K562 (cell line): ENCODE measurements around the gene BOLA3. TPM values are rescaled to one million over a fixed set of nuclear protein-coding genes. Genes with fewer than 3 reads are reported as not detected.

Experiments
- ATAC-seq: fragments of 200-7000 bp; cut with Tn5 transposase; 3 replicates; pipeline ENCODE4 v1.9.1; 2020; ENCODE audit warnings: moderate library complexity
- BruUV-seq: library from RNA; stranded (reverse); fragments of 400-500 nt; replicated peaks from 2 replicates; lab custom pipeline; 2021; lab: Mats Ljungman, UMichigan
- CTCF ChIA-PET: fragments of 300-600 bp; formaldehyde crosslinking; extraction: SDS; loops from one replicate; lab custom pipeline; 2021; ENCODE audit warnings: low intra/inter-chr PET ratio; lab: Yijun Ruan, JAX
- POLR2A ChIA-PET: fragments of 300-600, 350-650 bp; sonication (Branson Sonifier 250); formaldehyde crosslinking; extraction: SDS; loops from one replicate; lab custom pipeline; 2021; ENCODE audit warnings: antibody characterized with exemption, inconsistent platforms; lab: Yijun Ruan, JAX
- DNase-seq, 4 experiments: peaks; one replicate each; pipeline versions ENCODE4 v3.0.0 to v3.0.0-alpha.2; 2011 to 2018; ENCODE audit warnings: low spot score in 3 of 4, mixed read lengths in 3 of 4; ENCODE audit errors: extremely low read depth in 1 of 4
- FAIRE-seq: peaks from 2 replicates; lab custom pipeline; 2011; peaks lifted over from hg19 to GRCh38; lab: Jason Lieb, UNC
- H2AFZ ChIP-seq: 2 replicates; pipeline ENCODE4 v1.6.0; 2011; ENCODE audit warnings: low read depth, low read length, control low read depth, inconsistent platforms
- H3K27ac ChIP-seq: fragments of 200-600 bp; 3 replicates; pipeline ENCODE4 v1.8.0; 2011; ENCODE audit warnings: low read depth, mild to moderate bottlenecking, control low read depth, inconsistent platforms, low read length, moderate library complexity, mixed read lengths; ENCODE audit errors: extremely low read depth
- H3K27me3 ChIP-seq, 2 experiments: fragments of 300-600 bp in 1 of 2; 2 replicates in 1 of 2; 3 replicates in 1 of 2; pipeline versions ENCODE4 v1.6.0 to v1.8.0; 2011; ENCODE audit warnings: inconsistent platforms in 2 of 2, low read length in 2 of 2, mild to moderate bottlenecking in 1 of 2, mixed read lengths in 1 of 2, moderate library complexity in 1 of 2; ENCODE audit not compliant: control insufficient read depth in 2 of 2, insufficient read depth in 2 of 2
- H3K36me3 ChIP-seq: fragments of 300-600 bp; 3 replicates; pipeline ENCODE4 v1.8.0; 2011; ENCODE audit warnings: mild to moderate bottlenecking, low read length, inconsistent platforms; ENCODE audit not compliant: control insufficient read depth, insufficient read depth
- H3K4me1 ChIP-seq, 2 experiments: fragments of 200-600 bp in 1 of 2; replicated peaks in 1 of 2; 2 replicates in 1 of 2; 3 replicates in 1 of 2; pipeline versions ENCODE4 v1.5.1 to v1.8.0; 2011; ENCODE audit warnings: inconsistent platforms in 2 of 2, low read length in 2 of 2, mild to moderate bottlenecking in 1 of 2, mixed read lengths in 1 of 2, moderate library complexity in 1 of 2; ENCODE audit not compliant: control insufficient read depth in 2 of 2, insufficient read depth in 2 of 2
- H3K4me2 ChIP-seq: 2 replicates; pipeline ENCODE4 v1.6.1; 2011; ENCODE audit warnings: low read length, control low read depth, inconsistent platforms, mixed read lengths; ENCODE audit not compliant: insufficient read depth
- H3K4me3 ChIP-seq: fragments of 200-600 bp; sonication (generic), shearing (Covaris generic); 2 replicates; pipeline ENCODE4 v1.5.1; 2016; ENCODE audit warnings: control low read depth, inconsistent platforms
- H3K79me2 ChIP-seq: fragments of 200-600 bp; 3 replicates; pipeline ENCODE4 v1.8.0; 2011; ENCODE audit warnings: low read length, inconsistent platforms; ENCODE audit not compliant: control insufficient read depth, insufficient read depth
- H3K9ac ChIP-seq, 2 experiments: 2 replicates each; pipeline versions ENCODE4 v1.6.0 to v1.6.1; 2011; ENCODE audit warnings: low read depth in 2 of 2, low read length in 2 of 2, control low read depth in 1 of 2, inconsistent platforms in 1 of 2, mild to moderate bottlenecking in 1 of 2, mixed read lengths in 1 of 2; ENCODE audit not compliant: insufficient read depth in 1 of 2
- H3K9me1 ChIP-seq: one replicate; pipeline ENCODE4 v1.6.0; 2011; ENCODE audit warnings: inconsistent platforms, mild to moderate bottlenecking, low read length, moderate library complexity; ENCODE audit not compliant: control insufficient read depth, insufficient read depth
- H3K9me3 ChIP-seq: replicated peaks from 2 replicates; pipeline ENCODE4 v1.5.1; 2011; ENCODE audit warnings: low read depth, low read length, inconsistent platforms; ENCODE audit not compliant: control insufficient read depth, insufficient read depth
- H4K20me1 ChIP-seq: replicated peaks from 2 replicates; pipeline ENCODE4 v1.6.1; 2011; ENCODE audit warnings: low read length, inconsistent platforms, mixed read lengths; ENCODE audit not compliant: control insufficient read depth, insufficient read depth
- CTCF ChIP-seq, 3 experiments: IDR thresholded peaks in 2 of 3; conservative IDR thresholded peaks in 1 of 3; 2 replicates each; pipeline ENCODE4 v1.5.1; 2011 to 2012; ENCODE audit warnings: low read length in 3 of 3, mild to moderate bottlenecking in 3 of 3, control low read depth in 2 of 3, improper control_type of control experiment in 1 of 3, inconsistent platforms in 1 of 3, low read depth in 1 of 3, mixed read lengths in 1 of 3, moderate library complexity in 1 of 3; ENCODE audit not compliant: insufficient read depth in 2 of 3
- EHMT2 ChIP-seq: fragments of 450-650 bp; IDR thresholded peaks from 2 replicates; pipeline ENCODE4 v1.6.1; 2018; ENCODE audit warnings: antibody characterized with exemption
- GTF2F1 ChIP-seq: IDR thresholded peaks from 2 replicates; pipeline ENCODE4 v1.6.1; 2011; ENCODE audit warnings: low read depth, low read length, improper control_type of control experiment
- LEF1 ChIP-seq: fragments of 450-650 bp; IDR thresholded peaks from 2 replicates; pipeline ENCODE4 v1.6.1; 2016; ENCODE audit warnings: mild to moderate bottlenecking
- MAZ ChIP-seq, 2 experiments: fragments of 450-650 bp in 1 of 2; sonication (generic) in 1 of 2; formaldehyde crosslinking; IDR thresholded peaks in 1 of 2; conservative IDR thresholded peaks in 1 of 2; 2 replicates each; pipeline versions ENCODE4 v1.4.0 to v1.5.0; 2020; ENCODE audit warnings: mild to moderate bottlenecking in 1 of 2, missing genetic modification reagents in 1 of 2
- PTBP1 ChIP-seq: fragments of 200-400 bp; formaldehyde crosslinking; IDR thresholded peaks from 2 replicates; pipeline ENCODE4 v1.6.1; 2017; ENCODE audit warnings: low read depth, low read length
- RAD21 ChIP-seq, 2 experiments: fragments of 250-450 bp in 1 of 2; fragments of 450-650 bp in 1 of 2; sonication (Bioruptor Pico) in 1 of 2; formaldehyde crosslinking in 1 of 2; IDR thresholded peaks in 1 of 2; conservative IDR thresholded peaks in 1 of 2; 2 replicates each; pipeline versions ENCODE4 v1.4.0 to v1.8.0; 2020 to 2022; ENCODE audit warnings: mild to moderate bottlenecking in 2 of 2, moderate library complexity in 1 of 2
- RBBP5 ChIP-seq: fragments of 200-600 bp; sonication (generic); IDR thresholded peaks from 2 replicates; pipeline ENCODE4 v1.6.1; 2012; ENCODE audit warnings: borderline replicate concordance, mild to moderate bottlenecking, low read length, control low read depth, inconsistent platforms; ENCODE audit not compliant: insufficient read depth, poor library complexity, severe bottlenecking
- RFX1 ChIP-seq: fragments of 450-650 bp; IDR thresholded peaks from 2 replicates; pipeline ENCODE4 v1.6.1; 2016; ENCODE audit warnings: mild to moderate bottlenecking, moderate library complexity
- SMC3 ChIP-seq: conservative IDR thresholded peaks from 2 replicates; pipeline ENCODE4 v1.6.1; 2011; ENCODE audit warnings: low read depth, low read length, improper control_type of control experiment; ENCODE audit not compliant: insufficient read depth
- ZFPM2 ChIP-seq: fragments of 250-450 bp; sonication (Bioruptor Pico); IDR thresholded peaks from 2 replicates; pipeline ENCODE4 v1.5.1; 2022; ENCODE audit warnings: mild to moderate bottlenecking
- ZNF766 ChIP-seq: fragments of 200-800 bp; sonication (Bioruptor generic); conservative IDR thresholded peaks from 2 replicates; pipeline ENCODE4 v1.6.1; 2016; ENCODE audit warnings: missing genetic modification characterization, missing compliant biosample characterization
- in situ Hi-C: fragments of 300-500 bp; cut with MboI; formaldehyde crosslinking; loops from 4 replicates; pipeline ENCODE4 v1.15.0; 2018; ENCODE audit warnings: inconsistent platforms, mixed read lengths
- intact Hi-C: fragments of 100-400 bp; cut with micrococcal nuclease; formaldehyde crosslinking; loops from 2 replicates; pipeline ENCODE4 v1.14.2; 2022
- polyA plus RNA-seq, 8 experiments: library from polyadenylated mRNA; depleted of rRNA in 4 of 8; stranded (reverse) in 5 of 8; unstranded in 3 of 8; fragments of >200 nt; fragmentation: Nextera tagmentation in 2 of 8; fragmentation: Illumina TruSeq in 1 of 8; extraction: Ambion mirVana in 2 of 8; extraction: Trizol in 1 of 8; gene quantifications; 2 replicates each; pipeline versions ENCODE4 v1.2.1 to v1.2.3, GENCODE V29; 2011 to 2014; ENCODE audit warnings: inconsistent platforms in 1 of 8, missing spikeins in 1 of 8
- total RNA-seq, 7 experiments: library from RNA; depleted of rRNA in 6 of 7; stranded (reverse); fragments of >200 nt in 6 of 7; fragmentation: Illumina TruSeq in 2 of 7; extraction: Trizol in 2 of 7; gene quantifications; 2 replicates each; pipeline versions ENCODE4 v1.2.1 to v1.2.3, GENCODE V29; 2011 to 2021; ENCODE audit warnings: low replicate concordance in 1 of 7

Gene BOLA3
- total and polyA plus RNA-seq, 9 of the 15 experiments (the other 6 are each of a cell fraction or from before 2014, with no cell fraction given): 149 to 619 (median 255) TPM

- TF ChIP-seq MAZ (CRISPR knock-in tag; conservative IDR thresholded peaks at IDR 0.05 in 1 of 2, IDR thresholded peaks at IDR 0.05 in 1 of 2) (peak; percentile 83 to 96), GTF2F1 (no peak; the same call in 1 of the 2 replicates), RFX1 (no peak), RBBP5 (peak; percentile 65), EHMT2 (peak; percentile 98), ZFPM2 (CRISPR knock-in tag) (no peak)
- TF ChIP-seq, all 486 proteins: peak for 183
Measured at GRCh38 chr2:74119912-74120825, 27.5 kb downstream of the BOLA3 start (continued).

DNA sequence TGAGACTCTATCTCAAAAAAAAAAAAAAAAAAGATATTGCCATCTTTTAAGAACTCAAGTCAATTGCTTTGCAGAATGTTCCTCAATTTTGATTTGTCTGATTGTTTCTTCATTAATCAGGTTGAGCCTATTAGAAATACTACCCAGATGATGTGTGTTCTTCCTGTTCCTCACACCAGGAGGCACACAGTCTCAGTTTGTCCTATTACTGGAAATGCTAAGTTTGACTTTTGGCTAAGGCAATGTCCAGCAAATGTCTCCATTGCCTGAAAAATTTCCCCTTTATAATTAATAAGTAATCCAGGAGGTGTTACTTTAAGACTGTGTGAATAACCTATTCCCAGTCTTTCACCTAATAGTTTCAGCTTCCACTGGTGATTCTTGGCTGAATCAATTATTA, 28.4 kb downstream of the BOLA3 start:
- no TSS peak for BruUV-seq
- CTCF ChIA-PET: no interaction called here
- H3K4me2 ChIP-seq: peak overlapping the region; percentile 84; the same call in 1 of the 2 replicates
- no peaks in the 10 kb centered on the region for H3K36me3 ChIP-seq
- in situ Hi-C loops: no loop called here
- DNase-seq: peak in 2 of 4 experiments; percentile 26 to 38
- intact Hi-C loops: no loop called here
- peak overlapping the region; percentile 96; the same call in 2 of the 3 replicates for H3K27ac ChIP-seq
- no peaks in the 10 kb centered on the region for H3K27me3 ChIP-seq
- POLR2A ChIA-PET: interaction anchor here (1.0 kb wide), 1 partner anchor 223 kb away, joined by 3 read pairs; no protein-coding TSS in a partner anchor
- FAIRE-seq: peak; percentile 60
- peaks cover 7% of the 10 kb centered on the region; the same call in 1 of the 2 replicates for H3K9me3 ChIP-seq
- no peaks in the 10 kb centered on the region for H4K20me1 ChIP-seq
- H3K79me2 ChIP-seq: no peaks in the 10 kb centered on the region
- peak overlapping the region; percentile 99 for H2AFZ ChIP-seq
- peaks cover 2 to 13% of the 10 kb centered on the region in 2 experiments; a peak in 2 of 5 replicates for H3K4me1 ChIP-seq
- H3K4me3 ChIP-seq: peak overlapping the region; percentile 73; the same call in 1 of the 2 replicates
- ATAC-seq: peak; percentile 38
- peak overlapping the region in 1 of 2 experiments; percentile 88; a peak in 2 of 4 replicates for H3K9ac ChIP-seq
- H3K9me1 ChIP-seq: no peaks in the 10 kb centered on the region
- TF ChIP-seq LEF1: no peak
- TF ChIP-seq CTCF (IDR thresholded peaks at IDR 0.05 in 2 of 3, conservative IDR thresholded peaks at IDR 0.05 in 1 of 3; ENCODE audit: insufficient read depth in 2 of 3, low read depth in 1 of 3, low read length in 3 of 3): peak; percentile 35 to 48 (median 36); a peak in 4 of 6 replicates
- TF ChIP-seq SMC3: peak; percentile 35; the same call in 1 of the 2 replicates
- TF ChIP-seq ZNF766 (CRISPR knock-in tag): no peak
- TF ChIP-seq RAD21 (CRISPR knock-in tag; conservative IDR thresholded peaks at IDR 0.05 in 1 of 2, IDR thresholded peaks at IDR 0.05 in 1 of 2): peak in 1 of 2 experiments; percentile 29; a peak in 2 of 4 replicates
- no peak for TF ChIP-seq PTBP1
